ENCODE data around the gene NOP14.

DNA sequence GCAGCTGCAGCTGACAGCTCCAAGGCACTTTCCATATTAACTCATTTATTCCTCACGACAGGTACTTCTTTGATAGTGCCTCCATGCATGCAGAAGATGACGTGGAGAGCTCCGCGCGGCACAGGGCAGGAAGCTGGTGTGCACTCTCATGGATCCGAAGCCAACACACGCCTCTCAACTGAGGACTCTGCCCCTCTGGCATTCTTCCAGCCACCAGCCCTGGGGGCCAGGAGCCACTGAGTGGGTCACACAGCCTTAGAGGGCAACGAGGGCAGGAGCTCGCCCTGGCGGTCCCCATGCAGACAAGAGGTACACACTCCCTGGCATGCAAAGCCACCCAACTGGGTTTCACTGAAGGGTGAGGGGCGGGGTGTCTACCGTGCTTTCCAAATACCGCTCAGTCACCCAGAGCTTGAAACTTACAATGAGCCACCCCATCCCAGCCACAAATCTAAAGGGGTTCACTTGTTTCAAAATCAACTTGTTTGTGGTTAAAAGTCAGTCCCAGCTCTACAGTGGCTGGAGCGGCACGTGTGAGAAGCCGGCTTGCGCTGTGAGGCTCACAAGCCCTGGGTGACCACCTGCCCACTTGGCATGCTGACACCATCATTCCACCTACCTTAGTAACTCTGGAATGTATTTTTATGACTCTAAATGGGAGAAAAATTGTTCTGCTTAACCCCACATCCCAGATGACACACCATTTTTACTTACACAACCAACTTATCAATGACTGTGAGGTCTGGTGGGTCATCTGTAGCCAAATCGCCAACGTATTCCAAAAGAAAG lies 16.2 kb downstream of the NOP14 start:
- TF ChIP-seq, protein P1, sequence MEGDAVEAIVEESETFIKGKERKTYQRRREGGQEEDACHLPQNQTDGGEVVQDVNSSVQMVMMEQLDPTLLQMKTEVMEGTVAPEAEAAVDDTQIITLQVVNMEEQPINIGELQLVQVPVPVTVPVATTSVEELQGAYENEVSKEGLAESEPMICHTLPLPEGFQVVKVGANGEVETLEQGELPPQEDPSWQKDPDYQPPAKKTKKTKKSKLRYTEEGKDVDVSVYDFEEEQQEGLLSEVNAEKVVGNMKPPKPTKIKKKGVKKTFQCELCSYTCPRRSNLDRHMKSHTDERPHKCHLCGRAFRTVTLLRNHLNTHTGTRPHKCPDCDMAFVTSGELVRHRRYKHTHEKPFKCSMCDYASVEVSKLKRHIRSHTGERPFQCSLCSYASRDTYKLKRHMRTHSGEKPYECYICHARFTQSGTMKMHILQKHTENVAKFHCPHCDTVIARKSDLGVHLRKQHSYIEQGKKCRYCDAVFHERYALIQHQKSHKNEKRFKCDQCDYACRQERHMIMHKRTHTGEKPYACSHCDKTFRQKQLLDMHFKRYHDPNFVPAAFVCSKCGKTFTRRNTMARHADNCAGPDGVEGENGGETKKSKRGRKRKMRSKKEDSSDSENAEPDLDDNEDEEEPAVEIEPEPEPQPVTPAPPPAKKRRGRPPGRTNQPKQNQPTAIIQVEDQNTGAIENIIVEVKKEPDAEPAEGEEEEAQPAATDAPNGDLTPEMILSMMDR (conservative IDR thresholded peaks at IDR 0.05; ENCODE audit: low read length), result no peak
- TF ChIP-seq EZH2phosphoT487 (IDR thresholded peaks at IDR 0.05; ENCODE audit: borderline replicate concordance), result no peak

Measured in Loucy (cell line).